Activated naive CD8-positive, alpha-beta T cell treated with anti-CD3 and anti-CD28 coated beads, Interleukin-2, amount 50 U/mL, for 24 hours (primary cell): ENCODE data around the gene TMEM131.

Experiments
- ATAC-seq: fragments of 150-1000 bp; cut with Tn5 transposase; one replicate; pipeline ENCODE4 v1.10.0; 2021
- DNase-seq: peaks from one replicate; pipeline ENCODE4 v3.0.0; 2021
- H3K27ac Mint-ChIP-seq: one replicate; pipeline ENCODE4 v1.8.0; 2021; ENCODE audit warnings: mild to moderate bottlenecking, mixed read lengths
- H3K27me3 Mint-ChIP-seq: one replicate; pipeline ENCODE4 v1.8.0; 2021; ENCODE audit warnings: mixed read lengths
- H3K36me3 Mint-ChIP-seq: one replicate; pipeline ENCODE4 v1.8.0; 2021; ENCODE audit warnings: low read depth, mixed read lengths
- H3K4me1 Mint-ChIP-seq: one replicate; pipeline ENCODE4 v1.8.0; 2021; ENCODE audit warnings: mixed read lengths
- H3K4me3 Mint-ChIP-seq: one replicate; pipeline ENCODE4 v1.8.0; 2021; ENCODE audit warnings: mild to moderate bottlenecking, moderate library complexity, mixed read lengths
- H3K9me3 Mint-ChIP-seq: one replicate; pipeline ENCODE4 v1.8.0; 2021; ENCODE audit warnings: mixed read lengths

TMEM131 gene

DNA sequence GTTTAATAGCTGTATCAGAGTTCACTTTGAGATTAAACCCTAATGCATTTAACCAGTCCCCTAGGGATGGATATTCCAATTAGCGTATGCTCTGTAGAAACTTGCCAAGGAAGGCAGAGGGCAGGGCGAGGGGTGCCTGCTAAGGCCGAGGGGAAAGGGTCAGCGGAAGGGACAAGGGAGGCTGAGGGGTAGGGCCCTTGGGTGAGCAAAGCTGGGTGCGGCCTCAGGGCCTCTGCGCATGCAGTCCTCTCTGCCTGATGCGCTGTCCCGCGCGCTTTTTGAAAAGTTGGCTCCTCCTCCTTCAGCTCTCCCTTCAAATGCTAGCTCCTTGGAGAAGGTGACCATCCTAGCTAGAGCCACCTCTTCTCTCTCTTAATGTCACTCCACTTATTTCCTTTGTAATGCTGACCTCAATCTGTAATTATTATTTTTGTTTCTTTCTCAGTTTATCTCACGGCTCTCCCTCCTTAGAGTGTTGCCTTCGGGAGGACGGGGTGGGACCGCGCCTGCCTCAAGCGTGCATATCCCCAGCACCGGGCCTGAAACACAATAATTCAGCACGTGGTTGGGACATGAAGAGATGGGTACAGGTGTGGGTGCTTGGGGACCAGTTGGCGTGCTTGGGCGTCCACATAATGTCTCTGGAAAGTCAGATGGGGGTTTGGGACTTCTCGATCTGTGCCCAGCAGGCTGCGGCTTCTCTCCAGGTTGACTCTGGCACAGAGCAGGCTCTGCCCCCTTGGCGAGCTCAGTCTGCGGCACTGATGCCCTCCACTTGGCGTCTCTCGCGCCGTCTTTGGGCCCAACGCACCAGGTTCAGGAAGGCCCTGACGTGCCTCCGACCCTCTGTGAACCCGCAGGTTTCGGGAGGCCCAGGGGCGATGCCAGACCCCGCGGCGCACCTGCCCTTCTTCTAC is 272.3 kb downstream of the TMEM131 start:
- Mint-ChIP-seq H3K4me1 (peaks cover 89% of the 10 kb centered on the region), H3K9me3 (no peaks in the 10 kb centered on the region), H3K4me3 (no peak overlapping the region), H3K27ac (no peak overlapping the region), H3K36me3 (peaks cover 76% of the 10 kb centered on the region), H3K27me3 (no peaks in the 10 kb centered on the region)
- DNase-seq (no peak), ATAC-seq (no peak)

DNA sequence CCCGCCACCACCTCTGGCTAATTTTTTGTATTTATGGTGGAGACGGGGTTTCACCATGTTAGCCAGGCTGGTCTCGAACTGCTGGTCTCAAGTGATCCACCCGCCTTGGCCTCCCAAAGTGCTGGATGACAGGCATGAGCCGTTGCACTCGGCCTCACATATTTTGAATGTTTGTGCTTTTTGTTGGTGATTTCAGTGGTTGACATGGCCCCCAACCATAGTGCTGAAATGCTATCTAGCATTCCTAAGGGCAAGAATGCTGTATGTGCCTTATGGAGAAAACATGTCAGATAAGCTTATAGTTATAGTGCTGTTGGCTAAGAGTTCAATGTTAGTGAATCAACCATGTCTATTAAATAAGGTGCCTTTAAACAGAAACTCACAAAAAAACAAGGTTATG is 273.5 kb downstream of the TMEM131 start:
- Mint-ChIP-seq H3K27me3 (no peaks in the 10 kb centered on the region), H3K36me3 (peaks cover 72% of the 10 kb centered on the region), H3K4me1 (peaks cover 88% of the 10 kb centered on the region), H3K4me3 (no peak overlapping the region), H3K27ac (no peak overlapping the region), H3K9me3 (no peaks in the 10 kb centered on the region)
- ATAC-seq (no peak), DNase-seq (no peak)

DNA sequence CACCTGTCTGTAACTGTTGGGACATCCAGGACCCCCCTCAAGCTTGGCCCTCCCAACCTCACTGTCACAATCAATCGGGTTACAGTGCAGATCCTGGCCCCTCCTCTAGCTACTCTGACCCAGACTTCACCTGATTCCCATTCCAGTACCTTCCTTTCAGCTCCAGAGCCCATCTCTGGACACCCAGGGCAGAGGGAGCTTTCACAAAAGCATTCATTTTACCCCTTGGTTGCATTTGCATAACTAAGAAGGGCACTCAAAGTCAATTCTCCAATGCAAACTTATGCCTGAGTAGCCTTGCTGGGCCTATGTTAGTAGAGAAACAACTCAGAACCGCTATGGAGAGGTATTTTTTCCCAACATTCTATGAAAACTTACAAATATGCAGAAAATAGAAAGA is 275.0 kb downstream of the TMEM131 start:
- Mint-ChIP-seq H3K27me3 (no peaks in the 10 kb centered on the region), H3K9me3 (no peaks in the 10 kb centered on the region), H3K4me3 (peak overlapping the region; percentile 27), H3K27ac (peak overlapping the region; percentile 89), H3K4me1 (peaks cover 86% of the 10 kb centered on the region), H3K36me3 (peaks cover 68% of the 10 kb centered on the region)
- ATAC-seq: no peak
- no peak for DNase-seq

DNA sequence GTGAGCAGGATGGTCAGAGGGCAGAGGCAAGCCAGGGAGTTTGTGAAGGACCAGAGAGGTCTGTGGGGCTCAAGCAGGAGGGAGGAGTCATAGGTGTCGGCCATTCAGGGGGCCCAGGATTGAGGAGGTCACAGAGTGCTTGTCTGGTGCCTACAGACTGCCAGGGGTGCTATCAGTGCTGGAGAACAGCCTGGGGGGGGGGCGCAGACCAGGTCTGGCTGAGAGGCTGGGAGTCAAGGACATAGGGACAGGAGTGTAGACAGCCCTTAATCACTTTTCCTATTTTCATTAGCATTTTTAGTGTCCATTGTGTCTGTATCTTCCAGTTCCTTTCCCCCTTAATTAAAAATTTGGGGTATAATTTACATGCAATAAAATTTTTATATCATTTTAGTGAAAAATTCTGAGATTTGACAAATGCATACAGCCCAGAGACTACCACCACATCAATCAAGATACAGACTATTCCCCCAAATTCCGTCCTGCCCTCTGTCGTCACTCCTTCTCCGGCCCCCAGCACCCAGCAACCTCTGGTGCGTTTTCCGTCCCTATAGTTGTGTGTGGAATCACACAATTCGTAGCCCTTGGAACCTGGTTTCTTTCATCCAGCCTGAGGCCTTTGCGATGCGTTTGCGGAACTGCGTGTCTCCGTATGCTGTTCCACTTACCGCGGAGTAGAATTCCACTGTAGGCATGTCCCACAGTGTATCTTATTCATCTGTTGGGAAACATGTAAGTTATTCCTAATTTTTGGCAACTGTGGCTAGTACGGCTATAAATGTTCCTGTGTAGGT is 276.2 kb downstream of the TMEM131 start:
- ATAC-seq (no peak), DNase-seq (no peak)
- peaks cover 87% of the 10 kb centered on the region for H3K4me1 Mint-ChIP-seq
- peak overlapping the region; percentile 100 for H3K27ac Mint-ChIP-seq
- no peaks in the 10 kb centered on the region for H3K27me3 Mint-ChIP-seq
- H3K9me3 Mint-ChIP-seq: no peaks in the 10 kb centered on the region
- H3K36me3 Mint-ChIP-seq: peaks cover 70% of the 10 kb centered on the region
- H3K4me3 Mint-ChIP-seq: peak overlapping the region; percentile 97

DNA sequence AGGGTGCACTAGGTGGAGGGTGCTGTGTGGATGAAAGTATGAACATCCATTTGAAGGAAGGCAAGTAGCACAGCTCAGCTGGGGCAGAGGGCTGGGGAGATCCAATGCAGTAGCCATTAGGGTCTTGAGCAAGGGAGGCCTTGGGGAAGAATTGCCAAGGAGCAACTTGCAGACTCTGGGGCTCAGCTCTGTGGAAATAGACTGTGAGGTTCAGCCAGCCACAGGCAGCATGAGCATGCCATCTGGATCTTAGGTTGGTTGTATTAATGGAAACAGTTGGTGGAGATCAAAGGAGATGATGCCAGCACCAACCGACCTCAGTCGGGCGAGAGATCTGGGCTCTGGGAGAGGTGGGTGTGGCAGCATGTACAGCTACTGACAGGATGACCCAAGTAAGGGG is 276.8 kb downstream of the TMEM131 start:
- Mint-ChIP-seq H3K27ac (peak overlapping the region; percentile 100), H3K36me3 (peaks cover 74% of the 10 kb centered on the region), H3K9me3 (no peaks in the 10 kb centered on the region), H3K27me3 (no peaks in the 10 kb centered on the region), H3K4me1 (peaks cover 87% of the 10 kb centered on the region), H3K4me3 (peak overlapping the region; percentile 97)
- DNase-seq (peak; percentile 35), ATAC-seq (peak; percentile 22)

DNA sequence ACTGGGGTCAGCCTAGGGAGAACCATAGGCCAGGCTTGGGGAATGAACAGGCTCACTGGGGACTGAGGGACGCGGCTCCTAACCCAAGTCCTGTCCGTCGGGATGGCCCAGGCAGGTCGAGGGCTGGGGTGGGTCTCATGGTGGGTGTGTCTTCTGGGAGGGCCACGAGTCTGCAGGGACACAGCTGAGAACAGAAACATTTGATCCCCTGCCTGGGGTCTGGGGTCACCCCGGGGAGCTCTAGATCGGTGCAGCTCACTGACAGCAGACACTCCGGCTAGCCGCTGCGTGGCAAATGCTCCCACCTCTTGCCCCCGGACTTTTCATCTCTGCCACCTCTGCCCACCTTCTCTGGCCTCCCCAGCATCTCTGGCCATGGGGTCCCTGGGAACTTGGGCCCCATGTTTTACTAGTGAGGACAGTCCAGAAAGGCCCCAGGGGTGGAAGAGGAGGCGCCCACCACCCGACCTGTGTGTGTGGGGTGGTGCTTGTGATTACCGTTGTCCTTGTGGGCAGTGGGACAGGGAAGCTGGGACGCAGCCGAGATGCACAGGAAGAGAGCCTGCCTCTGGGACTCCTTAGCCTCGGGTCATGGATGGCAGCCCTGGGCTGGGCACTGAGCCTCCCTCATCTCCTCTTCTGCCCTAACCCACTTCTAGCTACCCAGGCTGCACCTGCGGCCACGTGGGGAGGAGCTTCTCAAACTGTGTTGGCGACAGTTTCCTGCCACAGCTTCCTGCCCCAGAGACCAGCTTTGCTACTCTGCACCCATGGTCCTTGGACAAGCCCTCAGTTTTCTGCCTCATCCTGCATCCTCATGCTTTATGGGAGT is 277.5 kb downstream of the TMEM131 start:
- Mint-ChIP-seq H3K36me3 (peaks cover 75% of the 10 kb centered on the region), H3K4me3 (peak overlapping the region; percentile 97), H3K4me1 (peaks cover 88% of the 10 kb centered on the region), H3K27me3 (peaks cover under 1% of the 10 kb centered on the region), H3K9me3 (no peaks in the 10 kb centered on the region), H3K27ac (peak overlapping the region; percentile 100)
- ATAC-seq: peak; percentile 62
- DNase-seq: peak; percentile 75

DNA sequence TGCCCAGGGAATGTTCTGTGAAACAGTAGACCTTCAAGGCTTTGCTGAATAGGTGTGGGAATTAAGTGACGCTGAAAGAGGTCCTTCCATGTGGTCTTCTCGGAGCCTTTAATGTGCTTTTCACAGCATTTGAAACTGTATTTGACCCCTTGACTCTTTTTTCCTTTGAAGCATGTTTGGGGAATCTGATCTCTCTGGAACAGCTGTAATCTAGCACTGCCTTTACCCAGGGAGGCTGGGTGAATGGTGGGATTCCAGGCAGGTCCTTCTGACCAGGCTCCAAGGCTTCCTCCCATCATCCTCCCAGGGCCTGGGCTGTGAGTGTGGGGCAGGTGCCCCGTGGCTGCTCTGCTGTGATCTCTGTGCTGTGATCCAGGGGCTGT is 278.1 kb downstream of the TMEM131 start:
- Mint-ChIP-seq H3K4me1 (peaks cover 91% of the 10 kb centered on the region), H3K36me3 (peaks cover 74% of the 10 kb centered on the region), H3K27me3 (peaks cover 2% of the 10 kb centered on the region), H3K4me3 (peak overlapping the region; percentile 97), H3K9me3 (no peaks in the 10 kb centered on the region), H3K27ac (peak overlapping the region; percentile 100)
- ATAC-seq: no peak
- no peak for DNase-seq

DNA sequence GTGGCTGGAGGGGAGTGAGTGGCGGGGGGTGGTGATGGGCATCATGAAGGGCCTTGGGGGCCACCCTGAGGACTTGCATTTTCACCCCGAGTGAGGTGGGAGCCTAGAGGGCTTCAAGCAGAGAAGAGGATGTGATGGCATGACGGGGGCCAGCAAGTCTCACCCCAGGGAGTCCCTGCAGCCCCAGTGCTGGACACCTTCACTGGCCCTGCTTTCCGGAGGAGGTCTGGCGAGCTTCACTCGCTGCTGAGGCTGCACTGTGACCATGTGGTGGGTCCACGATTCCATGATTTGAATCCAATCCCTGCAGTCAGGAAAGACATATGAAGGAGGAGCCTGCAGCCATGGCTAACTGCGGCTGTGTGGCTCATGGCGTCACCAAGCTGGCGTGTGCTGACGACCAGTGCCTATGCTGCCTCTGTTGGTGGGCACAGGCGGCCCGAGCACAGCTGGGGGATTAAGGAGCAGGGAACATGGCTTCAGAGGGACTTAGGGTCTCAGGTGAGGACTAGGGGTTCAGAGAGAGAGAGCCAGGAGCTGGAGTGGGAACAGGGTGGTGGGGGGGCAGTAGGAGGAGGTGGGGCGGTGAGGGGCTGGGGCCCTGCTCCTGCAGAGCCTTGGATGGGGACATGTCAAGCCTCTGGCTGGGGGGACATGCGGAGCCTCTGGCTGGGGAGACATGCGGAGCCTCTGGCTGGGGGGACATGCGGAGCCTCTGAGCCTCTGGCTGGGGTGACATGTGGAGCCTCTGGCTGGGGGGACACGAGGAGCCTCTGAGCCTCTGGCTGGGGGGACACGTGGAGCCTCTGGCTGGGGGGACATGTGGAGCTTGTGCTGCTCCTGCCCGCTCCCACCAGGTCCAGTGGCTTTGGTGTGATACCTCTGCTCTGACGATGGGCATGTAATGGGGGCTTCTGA is 278.8 kb downstream of the TMEM131 start:
- H3K4me3 Mint-ChIP-seq: peak overlapping the region; percentile 97

DNA sequence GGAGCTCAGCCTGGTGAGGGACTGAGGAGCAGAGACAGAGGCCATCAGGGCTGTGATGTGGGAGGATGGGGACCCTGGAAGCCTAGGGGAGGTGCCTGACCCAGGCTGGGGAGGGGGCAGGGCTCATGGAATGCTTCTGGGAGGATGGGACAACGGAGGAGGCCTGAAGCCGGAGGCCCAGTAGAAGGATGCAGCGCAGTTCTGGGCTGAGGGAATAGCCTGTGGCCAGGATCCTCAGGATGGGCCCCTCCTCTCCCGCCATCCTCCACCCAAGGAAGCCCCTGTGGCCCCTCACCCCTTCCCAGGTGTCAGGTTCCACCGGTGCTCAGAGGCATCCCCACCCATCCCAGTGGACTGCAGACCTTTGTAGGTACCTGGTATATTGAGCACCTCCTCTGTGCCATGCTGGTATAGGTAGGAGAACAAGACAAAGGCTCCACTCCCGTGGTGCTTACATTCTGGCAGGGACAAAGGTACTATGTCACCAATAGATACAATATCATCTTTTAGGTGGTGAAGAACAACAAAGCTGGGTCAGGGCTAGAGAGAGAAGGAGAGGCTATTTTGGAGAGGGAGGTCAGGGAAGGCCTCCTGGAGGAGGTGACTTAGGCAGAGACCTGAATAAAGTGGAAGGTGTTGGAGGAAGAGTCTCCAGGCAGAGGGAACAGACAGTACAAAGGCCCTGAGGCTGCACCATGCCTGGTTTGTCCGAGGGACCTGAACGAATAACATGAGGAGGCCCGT is 279.6 kb downstream of the TMEM131 start:
- peak overlapping the region; percentile 100 for H3K27ac Mint-ChIP-seq
- peaks cover 2% of the 10 kb centered on the region for H3K27me3 Mint-ChIP-seq
- H3K36me3 Mint-ChIP-seq: peaks cover 65% of the 10 kb centered on the region
- H3K4me3 Mint-ChIP-seq: peak overlapping the region; percentile 97
- H3K4me1 Mint-ChIP-seq: peaks cover 91% of the 10 kb centered on the region
- no peak for ATAC-seq
- no peak for DNase-seq
- H3K9me3 Mint-ChIP-seq: no peaks in the 10 kb centered on the region

More for the DNA sequence above, 278.8 kb downstream of the TMEM131 start:
- Mint-ChIP-seq H3K4me1 (peaks cover 91% of the 10 kb centered on the region), H3K36me3 (peaks cover 69% of the 10 kb centered on the region), H3K9me3 (no peaks in the 10 kb centered on the region), H3K27me3 (peaks cover 2% of the 10 kb centered on the region), H3K27ac (peak overlapping the region; percentile 100)
- ATAC-seq (no peak), DNase-seq (peak; percentile 45)

DNA sequence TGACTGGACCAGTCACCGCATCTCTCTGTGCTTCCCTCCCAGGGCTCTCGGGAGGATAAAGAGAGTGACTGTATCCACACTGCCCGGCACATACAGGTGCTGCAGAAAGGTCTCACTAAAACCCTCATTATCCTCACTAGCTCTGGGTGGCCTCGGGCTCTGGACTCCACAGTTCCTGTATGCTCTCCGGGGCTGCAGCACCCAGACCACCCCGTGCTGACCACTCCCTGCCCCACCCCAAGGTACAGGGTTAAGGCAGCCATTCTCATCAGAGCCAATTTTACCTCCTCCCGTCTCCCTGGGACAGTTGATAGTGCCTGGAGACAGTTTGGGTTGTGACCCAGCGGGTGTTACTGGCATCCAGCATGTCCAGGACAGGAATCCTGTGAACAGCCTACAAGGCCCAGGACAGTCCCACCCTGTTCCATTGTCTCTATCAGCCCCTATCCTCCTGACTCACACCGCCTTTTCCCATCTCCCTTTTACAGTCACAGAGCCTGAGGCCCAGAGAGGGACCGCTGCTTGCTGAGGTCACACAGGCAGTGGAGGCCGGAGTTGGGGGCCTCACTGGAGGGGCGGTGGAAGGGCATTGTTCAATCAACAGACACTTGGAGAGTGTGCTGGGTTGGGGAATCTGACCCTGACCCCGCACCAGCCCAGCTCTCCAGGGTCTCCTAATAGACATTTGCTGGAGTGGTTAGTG is 280.6 kb downstream of the TMEM131 start:
- peaks cover 56% of the 10 kb centered on the region for H3K36me3 Mint-ChIP-seq

DNA sequence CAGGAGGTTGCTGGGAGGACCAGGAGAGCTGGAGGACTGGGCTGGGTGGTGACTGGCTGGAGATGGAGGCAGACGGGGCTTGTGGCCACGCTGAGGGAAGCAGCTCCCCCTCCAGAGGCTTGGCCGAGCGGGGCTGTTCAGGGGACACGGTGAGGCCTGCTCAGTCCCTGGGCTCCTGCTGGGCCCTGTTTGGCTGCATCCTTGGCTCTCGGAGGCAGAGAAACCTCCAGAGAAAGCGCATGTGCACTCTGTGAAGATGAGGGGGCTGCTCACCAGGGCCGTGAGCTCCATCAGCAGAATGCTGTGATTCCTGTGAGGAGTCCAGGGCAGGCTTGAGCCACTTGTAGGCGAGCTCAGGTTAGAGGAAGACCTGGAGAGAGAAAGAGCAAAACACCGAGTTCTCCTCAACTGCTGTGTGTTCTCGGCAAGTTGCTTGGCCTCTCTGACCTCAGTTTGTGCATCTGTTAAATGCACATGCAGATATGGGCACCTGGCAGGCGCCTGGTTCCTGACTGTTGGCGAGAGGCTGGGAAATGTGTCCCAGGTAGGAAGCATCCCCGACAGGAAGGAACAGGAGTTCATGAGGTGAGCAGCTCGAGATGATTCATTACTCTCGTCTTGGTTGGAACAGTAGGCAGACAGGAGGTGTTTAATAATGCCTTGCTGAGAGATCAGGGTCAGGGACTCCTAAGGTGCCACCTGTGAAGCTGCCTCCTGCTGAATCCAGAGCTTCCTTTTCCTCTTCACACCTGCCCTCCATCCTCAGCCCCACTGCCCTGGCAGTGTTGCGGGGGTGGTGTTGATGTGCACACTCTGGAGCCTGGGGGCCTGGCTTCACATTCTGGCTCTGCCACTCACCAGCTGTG is 281.4 kb downstream of the TMEM131 start:
- H3K27ac Mint-ChIP-seq: peak overlapping the region; percentile 100
- peaks cover 49% of the 10 kb centered on the region for H3K36me3 Mint-ChIP-seq
- DNase-seq (peak; percentile 40), ATAC-seq (no peak)
- peaks cover 86% of the 10 kb centered on the region for H3K4me1 Mint-ChIP-seq
- H3K4me3 Mint-ChIP-seq: peak overlapping the region; percentile 97
- peaks cover 2% of the 10 kb centered on the region for H3K27me3 Mint-ChIP-seq
- H3K9me3 Mint-ChIP-seq: no peaks in the 10 kb centered on the region

More for the DNA sequence above, 280.6 kb downstream of the TMEM131 start:
- Mint-ChIP-seq H3K27me3 (peaks cover 2% of the 10 kb centered on the region), H3K27ac (peak overlapping the region; percentile 100), H3K4me3 (peak overlapping the region; percentile 97), H3K9me3 (no peaks in the 10 kb centered on the region), H3K4me1 (peaks cover 89% of the 10 kb centered on the region)
- DNase-seq (no peak), ATAC-seq (no peak)
